Mucosa of descending colon (tissue), 3 donors: ENCODE results near the gene LAMC1. TPM values are rescaled to one million over a fixed set of nuclear protein-coding genes. Genes with fewer than 3 reads are reported as not detected.

Experiments used
- ATAC-seq: fragments of 200-7000 bp; cut with Tn5 transposase; one replicate; pipeline ENCODE4 v1.9.1; 2020; ENCODE audit warnings: mild to moderate bottlenecking, moderate library complexity
- DNase-seq, 3 donors: peaks; one replicate each; pipeline ENCODE4 v3.0.0-alpha.2; 2020
- H3K36me3 ChIP-seq: fragments of 200-600 bp; one replicate; pipeline ENCODE4 v1.8.0; 2021; ENCODE audit warnings: low read depth, mild to moderate bottlenecking
- H3K4me1 ChIP-seq: fragments of 200-600 bp; one replicate; pipeline ENCODE4 v1.8.0; 2021; ENCODE audit warnings: low read depth, mild to moderate bottlenecking
- H3K4me3 ChIP-seq: fragments of 200-600 bp; one replicate; pipeline ENCODE4 v1.8.0; 2021; ENCODE audit warnings: mild to moderate bottlenecking
- H3K9me3 ChIP-seq: fragments of 200-600 bp; one replicate; pipeline ENCODE4 v1.8.0; 2021; ENCODE audit warnings: mild to moderate bottlenecking
- intact Hi-C, 2 donors: fragments of 100-400 bp; cut with DNase I in 1 of 2; cut with micrococcal nuclease in 1 of 2; formaldehyde crosslinking; loops; one replicate each; pipeline versions ENCODE4 v1.11.0 to v1.11.1; 2022; cut with DNase I, micrococcal nuclease
- total RNA-seq, 3 donors: library from RNA; stranded (reverse); fragmentation: NEBNext Ultra II Directional in 2 of 3; extraction: Animal tissue kit (Norgen Biotek cat#: 25700) in 2 of 3; gene quantifications; one replicate each; pipeline versions ENCODE4 v1.2.1 to v1.2.4, GENCODE V29; 2021 to 2023
- TF ChIP-seq, protein P1 (sequence below): fragments of 200-600 bp; IDR thresholded peaks from one replicate; pipeline ENCODE4 v1.8.0; 2022; ENCODE audit warnings: antibody characterized with exemption, mild to moderate bottlenecking
- donor health status: DM: no; HTN: no; CAD: no; lungs with moderate emphysema.
- donor health status: DM: no; HTN: no; CAD: no.
- donor health status: DM: no; HTN: yes; CAD: no.

Gene LAMC1
- total RNA-seq, 3 donors from 2014 or later: 22.5 to 137 (median 46.7) TPM

DNA sequence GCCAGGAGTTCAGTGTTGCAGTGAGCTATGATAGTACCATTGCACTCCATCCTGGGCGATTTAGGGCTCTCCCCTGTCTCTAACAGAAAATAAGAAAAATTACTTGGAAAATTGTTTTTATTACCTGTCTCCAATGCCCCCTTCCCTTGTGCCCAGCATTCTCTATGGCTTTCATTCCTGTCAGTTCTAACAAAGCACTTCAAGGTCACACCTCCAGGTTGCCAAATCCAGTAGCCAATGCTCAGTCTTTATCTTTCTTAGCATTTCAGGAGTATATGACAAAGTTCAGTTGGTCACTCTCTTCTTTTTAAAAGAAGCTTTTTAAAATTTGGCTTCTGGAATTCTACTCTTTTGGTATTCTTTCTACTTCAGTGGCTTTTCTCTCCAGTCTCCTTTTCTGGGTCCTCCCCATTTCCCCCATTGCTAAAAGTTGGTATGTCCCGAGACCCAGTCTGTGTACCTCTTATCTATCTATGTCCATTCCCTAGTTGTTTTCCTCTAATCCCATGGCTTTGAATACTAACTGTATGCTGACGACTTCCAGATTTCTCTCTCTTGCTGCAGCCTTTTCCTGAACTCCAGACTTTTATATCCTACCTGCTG is 69.9 kb downstream of the LAMC1 start:
- TF ChIP-seq, protein P1, sequence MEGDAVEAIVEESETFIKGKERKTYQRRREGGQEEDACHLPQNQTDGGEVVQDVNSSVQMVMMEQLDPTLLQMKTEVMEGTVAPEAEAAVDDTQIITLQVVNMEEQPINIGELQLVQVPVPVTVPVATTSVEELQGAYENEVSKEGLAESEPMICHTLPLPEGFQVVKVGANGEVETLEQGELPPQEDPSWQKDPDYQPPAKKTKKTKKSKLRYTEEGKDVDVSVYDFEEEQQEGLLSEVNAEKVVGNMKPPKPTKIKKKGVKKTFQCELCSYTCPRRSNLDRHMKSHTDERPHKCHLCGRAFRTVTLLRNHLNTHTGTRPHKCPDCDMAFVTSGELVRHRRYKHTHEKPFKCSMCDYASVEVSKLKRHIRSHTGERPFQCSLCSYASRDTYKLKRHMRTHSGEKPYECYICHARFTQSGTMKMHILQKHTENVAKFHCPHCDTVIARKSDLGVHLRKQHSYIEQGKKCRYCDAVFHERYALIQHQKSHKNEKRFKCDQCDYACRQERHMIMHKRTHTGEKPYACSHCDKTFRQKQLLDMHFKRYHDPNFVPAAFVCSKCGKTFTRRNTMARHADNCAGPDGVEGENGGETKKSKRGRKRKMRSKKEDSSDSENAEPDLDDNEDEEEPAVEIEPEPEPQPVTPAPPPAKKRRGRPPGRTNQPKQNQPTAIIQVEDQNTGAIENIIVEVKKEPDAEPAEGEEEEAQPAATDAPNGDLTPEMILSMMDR: no peak
- Histone ChIP-seq H3K9me3 (no peaks in the 10 kb centered on the region), H3K4me3 (no peak overlapping the region), H3K36me3 (no peaks in the 10 kb centered on the region), H3K4me1 (no peaks in the 10 kb centered on the region)
- ATAC-seq: no peak
- intact Hi-C loops: no loop called here
- no peak for DNase-seq

DNA sequence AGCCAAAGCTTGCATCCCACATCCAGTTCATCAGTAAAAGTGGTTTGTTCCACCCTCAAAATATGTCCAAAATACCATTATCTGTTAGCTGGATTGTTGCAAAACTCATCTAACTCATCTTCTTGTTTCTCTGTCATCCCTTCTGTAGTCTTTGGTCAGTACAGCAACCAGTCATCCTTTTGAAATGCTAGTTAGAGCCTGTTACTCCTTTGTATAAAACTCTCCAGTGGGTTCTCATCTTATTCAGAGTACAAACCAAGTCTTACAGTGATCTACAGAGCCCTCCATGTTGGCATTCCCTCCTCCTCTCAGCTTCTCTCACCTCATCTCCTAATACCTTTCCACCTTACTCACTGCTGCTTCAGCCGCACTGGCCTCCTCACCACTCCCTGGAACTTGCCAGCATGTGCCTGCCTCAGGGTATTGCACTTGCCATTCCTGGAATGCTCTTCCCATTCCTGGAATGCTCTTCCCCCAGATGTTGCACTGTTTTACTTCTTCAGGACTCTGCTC is 70.6 kb downstream of the LAMC1 start:
- no peak for DNase-seq
- H3K4me3 ChIP-seq: no peak overlapping the region
- H3K36me3 ChIP-seq: no peaks in the 10 kb centered on the region
- intact Hi-C loops: no loop called here
- no peak for ATAC-seq
- TF ChIP-seq, protein P1: no peak
- no peaks in the 10 kb centered on the region for H3K9me3 ChIP-seq
- peaks cover 6% of the 10 kb centered on the region for H3K4me1 ChIP-seq

DNA sequence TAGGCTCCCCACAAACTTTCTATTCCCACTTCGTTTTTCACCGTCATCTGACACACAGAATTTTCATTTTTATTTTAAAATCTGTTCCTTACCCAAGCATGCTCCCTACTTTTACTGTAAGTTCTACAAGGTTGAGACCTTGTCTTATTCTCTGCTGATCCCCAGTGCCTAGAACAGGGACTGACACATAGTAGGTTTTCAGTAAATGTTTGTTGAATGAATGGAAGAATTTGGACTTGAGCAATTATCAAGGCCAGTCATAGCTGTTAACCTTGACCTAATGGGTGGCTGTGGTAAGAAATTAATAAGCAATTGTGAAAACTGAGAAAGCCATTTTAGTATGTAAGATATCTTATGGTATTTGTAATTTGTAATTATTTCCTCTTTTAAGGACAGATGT is 71.1 kb downstream of the LAMC1 start:
- H3K36me3 ChIP-seq: no peaks in the 10 kb centered on the region
- no peak for DNase-seq
- intact Hi-C loops: no loop called here
- peaks cover 6% of the 10 kb centered on the region for H3K4me1 ChIP-seq
- ATAC-seq: no peak
- no peaks in the 10 kb centered on the region for H3K9me3 ChIP-seq
- no peak overlapping the region for H3K4me3 ChIP-seq
- TF ChIP-seq, protein P1: no peak

DNA sequence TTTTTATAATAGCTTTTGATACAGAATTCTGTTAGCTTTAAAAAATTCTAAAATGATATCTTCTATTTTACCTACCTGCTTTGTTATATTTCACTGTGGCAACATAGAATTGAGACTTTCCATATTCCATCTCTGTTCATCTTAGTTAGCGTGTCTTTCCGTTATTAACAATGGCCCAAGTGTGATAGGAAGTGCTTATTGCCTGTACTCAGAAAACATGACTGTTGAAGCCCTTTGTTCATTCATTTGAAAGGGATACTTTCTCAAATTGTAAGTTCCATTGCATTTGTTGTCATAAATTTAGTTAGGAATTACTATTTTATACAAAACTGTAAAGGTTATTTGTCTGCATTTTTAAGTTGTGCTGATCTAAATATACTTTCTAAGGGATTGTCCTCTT is 73.1 kb downstream of the LAMC1 start:
- no peaks in the 10 kb centered on the region for H3K36me3 ChIP-seq
- TF ChIP-seq, protein P1: no peak
- intact Hi-C loops: no loop called here
- no peak overlapping the region for H3K4me3 ChIP-seq
- no peak for DNase-seq
- ATAC-seq: no peak
- peaks cover 6% of the 10 kb centered on the region for H3K4me1 ChIP-seq
- H3K9me3 ChIP-seq: no peaks in the 10 kb centered on the region

DNA sequence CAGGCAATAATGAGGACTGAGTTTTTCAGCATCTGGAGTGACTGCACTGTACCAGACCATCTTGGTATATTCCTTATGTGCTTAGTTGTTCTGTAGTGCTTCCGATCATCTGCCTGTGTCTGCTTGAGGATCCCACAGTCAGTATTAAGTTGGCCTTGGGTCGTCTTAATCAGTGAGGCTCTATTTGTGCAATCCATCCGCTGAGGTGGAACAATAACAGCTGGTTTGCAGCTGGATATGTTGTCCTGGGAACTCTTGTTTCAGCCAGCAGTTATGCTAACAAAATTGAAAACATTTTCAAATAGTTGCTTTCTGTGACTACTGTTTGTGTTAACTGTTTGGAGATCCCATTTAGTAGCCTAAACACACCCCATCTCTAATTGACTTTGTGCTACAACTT is 73.7 kb downstream of the LAMC1 start:
- H3K9me3 ChIP-seq: no peaks in the 10 kb centered on the region
- no peaks in the 10 kb centered on the region for H3K36me3 ChIP-seq
- peak; percentile 49 for ATAC-seq
- H3K4me3 ChIP-seq: no peak overlapping the region
- DNase-seq: peak in 1 of 3 donors; percentile 19
- intact Hi-C loops: no loop called here
- H3K4me1 ChIP-seq: peaks cover 6% of the 10 kb centered on the region
- TF ChIP-seq, protein P1: no peak
